GM21528 (cell line): Measurements from ENCODE around the gene VPS51.

Experiments
- ATAC-seq: cut with Tn5 transposase; IDR thresholded peaks from one replicate; pipeline ENCODE4 v1.9.1; 2021; ENCODE audit warnings: mild to moderate bottlenecking, moderate library complexity; ENCODE audit not compliant: unreplicated experiment, low FRiP score

VPS51 gene

GRCh38 chr11:65095974-65096806, at the start of gene VPS51:
Gene VPS51, plus strand, starts transcription at chr11:65096214. Its CDS starts 37 bp downstream, at chr11:65096251.
- ATAC-seq, result peak; percentile 75

GRCh38 chr11:65047581-65048422, 48.2 kb upstream of the VPS51 start:
- no peak for ATAC-seq

- no peak for ATAC-seq
These were observed 44.6 kb upstream of the VPS51 start for GRCh38 chr11:65051398-65051858.

- no peak for ATAC-seq
These were observed 42.0 kb upstream of the VPS51 start for GRCh38 chr11:65053827-65054508.

GRCh38 chr11:65055538-65055937, 40.5 kb upstream of the VPS51 start:
- no peak for ATAC-seq

- no peak for ATAC-seq
These were observed 39.0 kb upstream of the VPS51 start for GRCh38 chr11:65056999-65057398.

GRCh38 chr11:65057526-65057925, 38.5 kb upstream of the VPS51 start:
- no peak for ATAC-seq

- no peak for ATAC-seq
These were observed 38.0 kb upstream of the VPS51 start for GRCh38 chr11:65058012-65058411.

- ATAC-seq, result no peak
These were observed 37.5 kb upstream of the VPS51 start, which contains the start of gene NAALADL1 for GRCh38 chr11:65058419-65059054. Gene NAALADL1, minus strand, starts transcription at chr11:65058553. Its CDS starts 32 bp downstream, at chr11:65058521.

- ATAC-seq, result no peak
These were observed 36.5 kb upstream of the VPS51 start for GRCh38 chr11:65059523-65059922.

GRCh38 chr11:65059959-65060824, 35.8 kb upstream of the VPS51 start:
- no peak for ATAC-seq

- ATAC-seq, result no peak
These were observed 35.1 kb upstream of the VPS51 start for GRCh38 chr11:65060913-65061408.

GRCh38 chr11:65063532-65063931, 32.5 kb upstream of the VPS51 start:
- no peak for ATAC-seq

GRCh38 chr11:65064847-65065240, 31.2 kb upstream of the VPS51 start:
- no peak for ATAC-seq

- no peak for ATAC-seq
These were observed 30.2 kb upstream of the VPS51 start for GRCh38 chr11:65065851-65066250.

- ATAC-seq, result no peak
These were observed 29.7 kb upstream of the VPS51 start for GRCh38 chr11:65066315-65066714.

GRCh38 chr11:65066805-65067291, 29.2 kb upstream of the VPS51 start:
- no peak for ATAC-seq

- no peak for ATAC-seq
These were observed 28.6 kb upstream of the VPS51 start for GRCh38 chr11:65067446-65067845.

GRCh38 chr11:65069217-65069616, 26.8 kb upstream of the VPS51 start:
- ATAC-seq, result no peak
